ENCODE measurements around the gene ZBTB25.

The ZBTB25 gene

GRCh38 chr14:64417771-64418125 is 85.9 kb downstream of the ZBTB25 start (continued):
- TF ChIP-seq ZNF8 (CRISPR knock-in tag; IDR thresholded peaks at IDR 0.05) (no peak), TCF4 (CRISPR knock-in tag; IDR thresholded peaks at IDR 0.05; ENCODE audit: borderline replicate concordance) (no peak)

GRCh38 chr14:64417055-64417770 is 86.4 kb downstream of the ZBTB25 start:
- TF ChIP-seq RARB (CRISPR knock-in tag; IDR thresholded peaks at IDR 0.05) (no peak), PPARA (CRISPR knock-in tag; IDR thresholded peaks at IDR 0.05; ENCODE audit: borderline replicate concordance) (no peak), TOX (CRISPR knock-in tag; IDR thresholded peaks at IDR 0.05; ENCODE audit: borderline replicate concordance) (no peak), ZFP3 (CRISPR knock-in tag; IDR thresholded peaks at IDR 0.05) (no peak), GLIS3 (CRISPR knock-in tag; IDR thresholded peaks at IDR 0.05) (no peak)
- ATAC-seq, result peak; percentile 18; the same call in 2 of the 3 replicates

- ATAC-seq, result no peak
- TF ChIP-seq ZNF8 (CRISPR knock-in tag; IDR thresholded peaks at IDR 0.05), result no peak
- no peak for TF ChIP-seq TCF4 (CRISPR knock-in tag; IDR thresholded peaks at IDR 0.05; ENCODE audit: borderline replicate concordance)
- no peak for TF ChIP-seq ZNF70 (CRISPR knock-in tag; IDR thresholded peaks at IDR 0.05)
- no peak for TF ChIP-seq OSR1 (CRISPR knock-in tag; IDR thresholded peaks at IDR 0.05)
- no peak for TF ChIP-seq SNAI2 (CRISPR knock-in tag; IDR thresholded peaks at IDR 0.05)
- no peak for TF ChIP-seq ZC3H10 (CRISPR knock-in tag; IDR thresholded peaks at IDR 0.05)
- TF ChIP-seq CSRNP3 (CRISPR knock-in tag; IDR thresholded peaks at IDR 0.05), result no peak
- TF ChIP-seq ZFP30 (CRISPR knock-in tag; IDR thresholded peaks at IDR 0.05), result no peak
- TF ChIP-seq CSDC2 (CRISPR knock-in tag; IDR thresholded peaks at IDR 0.05), result no peak
- no peak for TF ChIP-seq GLIS3 (CRISPR knock-in tag; IDR thresholded peaks at IDR 0.05)
- no peak for TF ChIP-seq RARB (CRISPR knock-in tag; IDR thresholded peaks at IDR 0.05)
- no peak for TF ChIP-seq TSHZ2 (CRISPR knock-in tag; IDR thresholded peaks at IDR 0.05)
- TF ChIP-seq ESRRG (CRISPR knock-in tag; IDR thresholded peaks at IDR 0.05), result no peak
- TF ChIP-seq ARNTL (CRISPR knock-in tag; IDR thresholded peaks at IDR 0.05; ENCODE audit: borderline replicate concordance, low read depth), result no peak
- TF ChIP-seq TOX (CRISPR knock-in tag; IDR thresholded peaks at IDR 0.05; ENCODE audit: borderline replicate concordance), result no peak
- TF ChIP-seq ISL1 (CRISPR knock-in tag; IDR thresholded peaks at IDR 0.05), result no peak
- TF ChIP-seq PPARA (CRISPR knock-in tag; IDR thresholded peaks at IDR 0.05; ENCODE audit: borderline replicate concordance), result no peak
- TF ChIP-seq CREB5 (CRISPR knock-in tag; IDR thresholded peaks at IDR 0.05; ENCODE audit: low read depth), result no peak
- TF ChIP-seq ZFP3 (CRISPR knock-in tag; IDR thresholded peaks at IDR 0.05), result no peak
- TF ChIP-seq PATZ1 (CRISPR knock-in tag; IDR thresholded peaks at IDR 0.05; ENCODE audit: borderline replicate concordance), result no peak
These were observed 87.2 kb downstream of the ZBTB25 start for GRCh38 chr14:64416348-64416932.

GRCh38 chr14:64412237-64412636 is 91.4 kb downstream of the ZBTB25 start:
- ATAC-seq, result no peak
- TF ChIP-seq GLIS3 (CRISPR knock-in tag; IDR thresholded peaks at IDR 0.05), result no peak
- TF ChIP-seq OSR1 (CRISPR knock-in tag; IDR thresholded peaks at IDR 0.05), result no peak
- no peak for TF ChIP-seq TSHZ2 (CRISPR knock-in tag; IDR thresholded peaks at IDR 0.05)
- no peak for TF ChIP-seq CREB5 (CRISPR knock-in tag; IDR thresholded peaks at IDR 0.05; ENCODE audit: low read depth)
- TF ChIP-seq ISL1 (CRISPR knock-in tag; IDR thresholded peaks at IDR 0.05), result no peak
- no peak for TF ChIP-seq RARB (CRISPR knock-in tag; IDR thresholded peaks at IDR 0.05)
- TF ChIP-seq CSDC2 (CRISPR knock-in tag; IDR thresholded peaks at IDR 0.05), result no peak
- no peak for TF ChIP-seq ZC3H10 (CRISPR knock-in tag; IDR thresholded peaks at IDR 0.05)
- no peak for TF ChIP-seq CSRNP3 (CRISPR knock-in tag; IDR thresholded peaks at IDR 0.05)
- TF ChIP-seq TCF4 (CRISPR knock-in tag; IDR thresholded peaks at IDR 0.05; ENCODE audit: borderline replicate concordance), result no peak
- TF ChIP-seq ZFP3 (CRISPR knock-in tag; IDR thresholded peaks at IDR 0.05), result no peak
